GM18519 (cell line): Measurements from ENCODE around the gene LFNG.
A peak's percentile ranks its signal among the peaks of the same experiment; 100 is the strongest.

Experiments
- ATAC-seq: cut with Tn5 transposase; IDR thresholded peaks from one replicate; pipeline ENCODE4 v1.9.1; 2021; ENCODE audit warnings: mild to moderate bottlenecking, moderate library complexity; ENCODE audit not compliant: unreplicated experiment, low FRiP score

Gene LFNG

GRCh38 chr7:2566348-2566889, 46.8 kb downstream of the LFNG start:
- no peak for ATAC-seq

DNA sequence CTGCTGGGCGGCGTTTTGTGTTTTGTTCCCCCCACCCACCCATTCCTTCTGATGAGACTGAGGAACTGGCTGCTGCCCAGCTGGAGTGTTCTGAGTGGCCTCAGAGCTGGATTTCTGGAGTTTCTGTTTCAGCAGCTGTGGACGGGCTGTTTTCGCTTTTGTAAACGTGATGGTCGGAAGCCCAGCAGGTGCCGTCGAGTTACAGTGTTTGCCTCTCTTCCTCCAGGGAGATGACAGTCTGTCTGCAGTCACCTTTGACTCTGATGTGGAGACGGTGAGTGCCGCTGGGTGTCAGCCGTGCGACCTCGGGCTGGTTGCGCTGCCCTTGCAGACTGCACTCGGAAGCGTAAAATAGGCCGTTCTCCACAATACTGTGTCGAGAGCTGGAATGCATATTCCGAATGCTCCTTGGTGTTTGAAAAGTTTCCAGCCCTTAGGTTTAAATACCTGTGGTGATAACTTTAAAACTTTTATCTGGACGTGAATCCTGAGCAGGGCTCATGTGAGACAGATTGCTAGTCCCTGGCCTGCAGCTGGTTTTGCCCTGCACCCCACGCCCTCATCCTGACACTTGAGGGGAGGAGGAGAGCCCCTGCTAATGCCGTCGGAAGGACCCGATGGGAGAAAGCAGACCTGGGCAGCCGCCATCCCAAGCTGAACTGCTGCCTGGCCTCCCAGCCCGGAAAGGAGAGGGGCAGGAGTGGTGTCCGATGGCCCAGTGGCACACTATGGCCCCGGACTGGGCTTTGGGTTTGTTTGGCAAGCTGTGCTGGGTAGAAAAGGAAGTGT, 47.5 kb downstream of the LFNG start:
- peak; percentile 74 for ATAC-seq

DNA sequence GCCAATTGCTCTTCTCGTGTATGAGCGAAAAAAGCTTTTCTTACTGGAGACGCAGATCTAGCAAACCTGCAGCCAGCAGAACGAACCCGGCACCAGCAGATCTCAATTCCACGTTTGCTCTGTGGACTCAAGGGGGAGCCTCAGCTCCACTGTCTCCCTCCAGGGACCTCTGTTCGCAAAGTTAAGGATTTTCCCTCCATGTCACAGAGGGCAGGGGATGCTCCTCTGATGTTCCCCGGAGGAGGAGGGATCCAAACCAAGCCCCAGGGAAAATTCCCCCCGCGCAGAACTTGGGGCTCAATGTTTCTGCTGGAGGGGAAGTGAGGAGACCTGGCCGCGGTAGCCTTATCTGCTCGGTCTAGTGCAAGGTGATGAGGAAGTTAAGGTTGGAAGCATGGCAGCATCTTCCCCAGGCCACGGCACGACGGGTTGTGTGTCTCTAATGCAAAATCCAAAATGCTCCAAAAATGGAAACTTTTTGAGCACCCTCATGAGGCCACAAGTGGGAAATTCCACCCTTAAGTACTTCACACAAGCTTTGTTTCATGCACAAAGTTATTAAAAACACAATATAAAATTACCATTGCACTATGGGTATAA, 48.2 kb downstream of the LFNG start:
- ATAC-seq, result no peak

- ATAC-seq, result no peak
Observed at GRCh38 chr7:2568521-2569223, 49.1 kb downstream of the LFNG start.

DNA sequence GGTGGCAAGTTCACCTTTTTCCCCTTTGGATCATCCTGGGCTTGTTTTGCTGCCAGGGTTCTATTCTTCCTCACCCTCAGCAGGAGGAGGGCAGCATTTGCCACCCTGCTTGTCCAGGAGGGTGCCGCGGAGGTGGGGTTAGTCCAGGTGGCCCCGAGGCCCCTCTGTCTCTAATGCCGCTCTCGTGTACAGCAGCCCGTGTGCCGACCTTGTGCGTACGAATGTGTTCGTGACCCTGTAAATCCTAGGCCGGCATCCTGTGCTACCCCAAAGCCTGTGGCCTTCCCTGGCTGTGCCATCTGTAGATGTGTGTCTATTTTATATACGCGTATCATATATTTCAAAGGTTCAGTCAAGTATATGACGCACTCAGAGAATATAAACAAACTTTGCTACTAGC, 49.8 kb downstream of the LFNG start:
- ATAC-seq, result no peak

DNA sequence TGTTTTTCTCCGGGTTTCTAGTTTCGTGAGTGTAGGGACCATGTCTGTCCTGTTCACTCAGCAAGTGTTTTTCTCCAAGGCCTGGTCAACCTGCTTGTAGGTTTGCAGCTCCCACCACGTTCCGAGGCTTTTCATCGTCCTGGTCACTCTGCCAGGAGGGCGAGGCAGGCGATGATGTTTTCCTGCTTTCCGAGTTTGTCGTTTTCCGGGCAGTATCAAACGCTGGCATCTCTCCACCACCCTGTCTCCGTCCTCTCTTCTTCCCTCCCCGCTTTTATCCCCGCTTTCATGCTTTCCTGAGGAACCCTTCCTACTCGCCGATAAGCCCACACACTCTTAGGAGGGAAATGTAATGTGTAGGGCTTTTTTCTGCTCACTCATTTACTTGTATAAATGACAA, 50.4 kb downstream of the LFNG start:
- no peak for ATAC-seq

GRCh38 chr7:2571409-2571808, 51.8 kb downstream of the LFNG start:
- ATAC-seq, result no peak

DNA sequence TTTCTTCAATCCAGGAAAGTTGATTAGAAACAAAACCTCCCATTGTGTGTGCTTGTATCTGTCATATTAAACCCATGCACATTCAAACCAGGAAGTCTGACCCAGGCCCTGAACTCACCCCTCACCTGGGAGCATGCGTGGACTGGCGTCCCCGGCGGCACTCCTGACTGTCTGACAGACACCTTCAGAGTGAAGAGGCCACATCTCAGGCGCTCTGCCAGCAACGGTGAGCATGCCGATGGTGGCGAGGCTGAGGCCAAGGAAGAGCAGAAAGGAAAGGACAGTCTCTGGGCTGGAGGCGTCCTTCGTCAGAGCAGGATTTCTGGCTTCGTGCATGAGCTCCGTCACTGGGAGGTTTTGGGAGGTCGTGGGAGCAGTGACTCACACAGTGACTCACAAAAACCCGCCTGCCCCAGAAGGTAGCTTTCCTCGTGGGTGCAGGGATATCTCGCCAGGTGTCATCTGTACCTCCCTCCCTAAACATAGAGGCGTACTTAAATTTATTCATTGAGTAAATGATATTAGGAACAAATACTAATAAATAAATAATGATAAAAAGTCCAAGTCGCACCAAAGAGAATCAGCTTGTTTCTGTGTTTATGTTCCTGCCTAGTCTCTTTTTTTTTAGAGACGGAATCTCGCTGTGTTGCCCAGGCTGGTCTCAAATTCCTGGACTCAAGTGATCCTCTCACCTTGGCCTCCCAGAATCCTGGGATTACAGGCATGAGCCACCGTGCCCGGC, 52.7 kb downstream of the LFNG start:
- ATAC-seq, result no peak

DNA sequence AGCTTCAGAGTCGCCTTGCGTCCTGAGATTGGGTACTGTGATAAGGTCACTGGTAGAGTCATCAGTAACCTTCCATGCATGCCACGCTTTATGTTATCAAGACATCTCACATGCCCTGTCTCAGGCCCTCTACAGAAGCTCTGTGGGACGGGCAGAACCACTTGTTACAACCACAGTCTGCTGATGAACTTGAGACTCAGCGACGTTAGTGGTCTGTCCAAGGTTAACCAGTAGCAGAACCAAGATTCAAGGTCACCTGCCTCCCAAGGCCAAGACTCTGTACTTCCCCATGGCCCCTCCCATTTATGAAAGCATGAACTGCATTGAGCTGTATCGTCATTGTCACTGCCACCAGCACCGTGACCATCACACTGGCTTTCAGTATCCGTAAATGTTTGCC, 54.2 kb downstream of the LFNG start:
- ATAC-seq, result no peak

- ATAC-seq, result no peak
Observed at GRCh38 chr7:2575046-2575732, 55.6 kb downstream of the LFNG start.

DNA sequence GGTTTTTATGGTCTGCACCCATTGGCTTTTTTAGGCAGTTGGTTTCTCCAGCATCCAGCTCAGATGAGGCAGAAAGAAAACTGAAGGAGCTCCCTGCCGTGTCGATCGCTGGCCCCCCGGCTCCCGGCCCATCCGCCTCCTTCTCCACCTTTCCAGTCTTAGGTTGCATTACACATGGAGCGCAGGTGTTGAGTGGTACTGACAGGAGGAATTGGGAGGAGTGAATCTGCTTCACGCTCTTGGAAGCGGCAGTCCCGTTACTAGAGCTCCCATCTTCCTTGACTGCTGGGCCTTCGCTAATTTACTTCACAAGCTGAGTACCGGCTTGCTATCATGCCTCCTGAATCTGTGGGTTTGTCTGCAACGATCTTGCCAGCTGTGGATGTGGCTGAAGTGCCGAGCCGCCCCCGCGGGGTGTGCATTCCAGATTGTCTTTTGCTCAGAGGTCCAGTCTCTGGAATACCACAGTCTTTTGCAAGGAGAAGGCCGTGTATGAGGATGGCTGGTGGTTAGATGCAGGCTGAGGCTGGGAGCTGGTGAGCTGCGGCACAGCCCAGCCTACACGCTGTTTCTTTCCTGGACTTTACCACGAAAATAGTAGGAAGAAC, 56.3 kb downstream of the LFNG start:
- no peak for ATAC-seq

- ATAC-seq, result no peak
Observed at GRCh38 chr7:2576742-2577491, 57.3 kb downstream of the LFNG start.
